Neural progenitor cell (in vitro differentiated cells): Measurements from ENCODE around the gene POLE3. TPM values are rescaled to one million over a fixed set of nuclear protein-coding genes. Genes with fewer than 3 reads are reported as not detected.

ENCODE experiments used
- DNase-seq: peaks from one replicate; pipeline ENCODE4 v3.0.0-alpha.2; 2016; ENCODE audit warnings: low spot score
- H2AFZ ChIP-seq: fragments of 200-600 bp; sonication (generic); replicated peaks from 2 replicates; pipeline ENCODE4 v1.6.1; 2016; ENCODE audit warnings: antibody characterized with exemption
- H3F3A ChIP-seq: fragments of 200-600 bp; sonication (generic); 2 replicates; pipeline ENCODE4 v1.6.1; 2016; ENCODE audit warnings: antibody characterized with exemption, low read depth
- H3K27ac ChIP-seq: fragments of 200-600 bp; sonication (generic); 2 replicates; pipeline ENCODE4 v1.5.1; 2016; ENCODE audit warnings: mild to moderate bottlenecking
- H3K27me3 ChIP-seq: fragments of 200-600 bp; sonication (generic); 2 replicates; pipeline ENCODE4 v1.6.1; 2016; ENCODE audit warnings: mild to moderate bottlenecking, moderate library complexity
- H3K36me3 ChIP-seq: fragments of 200-600 bp; sonication (generic); 2 replicates; pipeline ENCODE4 v1.5.1; 2016
- H3K4me1 ChIP-seq: fragments of 200-600 bp; sonication (generic); 2 replicates; pipeline ENCODE4 v1.6.1; 2016; ENCODE audit warnings: mixed run types
- H3K4me2 ChIP-seq: fragments of 200-600 bp; sonication (generic); 2 replicates; pipeline ENCODE4 v1.6.1; 2016
- H3K4me3 ChIP-seq: fragments of 200-600 bp; sonication (generic); 2 replicates; pipeline ENCODE4 v1.5.1; 2016
- H3K79me2 ChIP-seq: fragments of 200-600 bp; sonication (generic); 2 replicates; pipeline ENCODE4 v1.6.1; 2016; ENCODE audit warnings: low read depth
- H3K9ac ChIP-seq: fragments of 200-600 bp; sonication (generic); 2 replicates; pipeline ENCODE4 v1.6.1; 2016
- H3K9me3 ChIP-seq: fragments of 200-600 bp; sonication (generic); 2 replicates; pipeline ENCODE4 v1.5.1; 2016; ENCODE audit warnings: low read depth
- H4K20me1 ChIP-seq: fragments of 200-600 bp; sonication (generic); 2 replicates; pipeline ENCODE4 v1.6.1; 2016; ENCODE audit warnings: low read depth
- H3K27ac Mint-ChIP-seq: 3 replicates; pipeline ENCODE4 v1.8.0; 2021; ENCODE audit warnings: mixed read lengths
- H3K27me3 Mint-ChIP-seq: 2 replicates; pipeline ENCODE4 v1.8.0; 2022; ENCODE audit warnings: low read depth, mild to moderate bottlenecking, inconsistent platforms, moderate library complexity, mixed read lengths; ENCODE audit not compliant: insufficient read depth
- H3K36me3 Mint-ChIP-seq: 3 replicates; pipeline ENCODE4 v1.8.0; 2021; ENCODE audit warnings: mixed read lengths
- H3K4me1 Mint-ChIP-seq: 3 replicates; pipeline ENCODE4 v1.8.0; 2021; ENCODE audit warnings: mixed read lengths
- H3K4me3 Mint-ChIP-seq: 3 replicates; pipeline ENCODE4 v1.8.0; 2021; ENCODE audit warnings: mild to moderate bottlenecking, moderate library complexity, mixed read lengths
- H3K9me3 Mint-ChIP-seq: 3 replicates; pipeline ENCODE4 v1.8.0; 2020; ENCODE audit warnings: mixed read lengths
- CTCF ChIP-seq: fragments of 200-600 bp; sonication (generic); IDR thresholded peaks from 2 replicates; pipeline ENCODE4 v1.5.1; 2017; ENCODE audit warnings: antibody characterized with exemption, mild to moderate bottlenecking
- EZH2 ChIP-seq: fragments of 200-600 bp; sonication (generic); IDR thresholded peaks from 2 replicates; pipeline ENCODE4 v1.6.1; 2017; ENCODE audit warnings: antibody characterized with exemption, mild to moderate bottlenecking, moderate library complexity
- EZH2phosphoT487 ChIP-seq: fragments of 200-600 bp; sonication (generic); IDR thresholded peaks from 2 replicates; pipeline ENCODE4 v1.6.1; 2017; ENCODE audit warnings: antibody characterized with exemption
- total RNA-seq: library from RNA; depleted of rRNA; stranded (reverse); fragments of >200 nt; gene quantifications from 2 replicates; pipeline ENCODE4 v1.2.3, GENCODE V29; 2015; ENCODE audit warnings: low replicate concordance

POLE3 gene
- total RNA-seq, 1 donor from 2014 or later, result 57.8 TPM

- Histone ChIP-seq H3K4me3 (no peak overlapping the region), H3K9me3 (no peaks in the 10 kb centered on the region), H4K20me1 (no peaks in the 10 kb centered on the region), H2AFZ (no peak overlapping the region), H3K9ac (no peak overlapping the region), H3F3A (no peaks in the 10 kb centered on the region), H3K27ac (no peak overlapping the region), H3K27me3 (no peaks in the 10 kb centered on the region), H3K36me3 (no peaks in the 10 kb centered on the region), H3K4me1 (no peaks in the 10 kb centered on the region), H3K4me2 (no peak overlapping the region), H3K79me2 (no peaks in the 10 kb centered on the region)
- H3K9me3 Mint-ChIP-seq, result peaks cover 3% of the 10 kb centered on the region
- H3K4me1 Mint-ChIP-seq, result peaks cover 18% of the 10 kb centered on the region
- no peaks in the 10 kb centered on the region for H3K36me3 Mint-ChIP-seq
- no peak for DNase-seq
- TF ChIP-seq CTCF (no peak), EZH2 (no peak), EZH2phosphoT487 (no peak)
- H3K27me3 Mint-ChIP-seq, result peaks cover 4% of the 10 kb centered on the region
- no peak overlapping the region for H3K27ac Mint-ChIP-seq
- H3K4me3 Mint-ChIP-seq, result no peak overlapping the region
These were observed 47.1 kb downstream of the POLE3 start for GRCh38 chr9:113363336-113363735.

GRCh38 chr9:113361304-113362018 lies 49.0 kb downstream of the POLE3 start:
- no peaks in the 10 kb centered on the region for H3K36me3 Mint-ChIP-seq
- H3K4me1 Mint-ChIP-seq, result peaks cover 18% of the 10 kb centered on the region
- TF ChIP-seq EZH2 (no peak), EZH2phosphoT487 (no peak), CTCF (no peak)
- Histone ChIP-seq H3K4me2 (no peak overlapping the region), H4K20me1 (no peaks in the 10 kb centered on the region), H3K9me3 (no peaks in the 10 kb centered on the region), H3K27ac (no peak overlapping the region), H3K9ac (no peak overlapping the region), H3K4me3 (no peak overlapping the region), H3K79me2 (no peaks in the 10 kb centered on the region), H2AFZ (no peak overlapping the region), H3K36me3 (no peaks in the 10 kb centered on the region), H3K4me1 (no peaks in the 10 kb centered on the region), H3F3A (no peaks in the 10 kb centered on the region), H3K27me3 (no peaks in the 10 kb centered on the region)
- no peak overlapping the region for H3K4me3 Mint-ChIP-seq
- H3K27me3 Mint-ChIP-seq, result peaks cover 5% of the 10 kb centered on the region
- peaks cover 3% of the 10 kb centered on the region for H3K9me3 Mint-ChIP-seq
- H3K27ac Mint-ChIP-seq, result no peak overlapping the region
- DNase-seq, result no peak

- no peaks in the 10 kb centered on the region for H3K36me3 Mint-ChIP-seq
These were observed 50.1 kb downstream of the POLE3 start for GRCh38 chr9:113360242-113360842.

More at GRCh38 chr9:113360242-113360842, 50.1 kb downstream of the POLE3 start:
- no peaks in the 10 kb centered on the region for H3K36me3 ChIP-seq
- H3K9me3 ChIP-seq, result no peaks in the 10 kb centered on the region
- H4K20me1 ChIP-seq, result no peaks in the 10 kb centered on the region
- no peaks in the 10 kb centered on the region for H3K79me2 ChIP-seq
- no peak overlapping the region for H3K4me3 ChIP-seq
- H3K27me3 Mint-ChIP-seq, result peaks cover 9% of the 10 kb centered on the region
- no peak for DNase-seq
- H3K9me3 Mint-ChIP-seq, result peaks cover 3% of the 10 kb centered on the region
- H3K9ac ChIP-seq, result no peak overlapping the region
- H3F3A ChIP-seq, result no peaks in the 10 kb centered on the region
- H2AFZ ChIP-seq, result no peak overlapping the region
- no peak overlapping the region for H3K27ac ChIP-seq
- no peak overlapping the region for H3K27ac Mint-ChIP-seq
- no peak for TF ChIP-seq EZH2
- no peak for TF ChIP-seq EZH2phosphoT487
- TF ChIP-seq CTCF, result no peak
- H3K27me3 ChIP-seq, result no peaks in the 10 kb centered on the region
- H3K4me1 ChIP-seq, result no peaks in the 10 kb centered on the region
- peaks cover 18% of the 10 kb centered on the region for H3K4me1 Mint-ChIP-seq
- H3K4me3 Mint-ChIP-seq, result no peak overlapping the region
- H3K4me2 ChIP-seq, result no peak overlapping the region
